H1 (cell line): Measurements from ENCODE around the gene CERS1. TPM values are rescaled to one million over a fixed set of nuclear protein-coding genes. Genes with fewer than 3 reads are reported as not detected.

Source experiments
- ASH2L ChIP-seq: fragments of 200-600, 300-600 bp; sonication (generic); IDR thresholded peaks from one replicate; pipeline ENCODE4 v1.7.1; 2017; ENCODE audit warnings: low read length
- BRCA1 ChIP-seq: IDR thresholded peaks from 2 replicates; pipeline ENCODE4 v1.6.1; 2012; ENCODE audit warnings: low read depth, low read length, improper control_type of control experiment
- CHD2 ChIP-seq: IDR thresholded peaks from 2 replicates; pipeline ENCODE4 v1.6.1; 2012; ENCODE audit warnings: low read length, improper control_type of control experiment
- KDM5A ChIP-seq: fragments of 200-600 bp; IDR thresholded peaks from 2 replicates; pipeline ENCODE4 v1.7.1; 2012; ENCODE audit warnings: mild to moderate bottlenecking, low read length, inconsistent platforms, mixed read lengths
- POLR2A ChIP-seq, 2 experiments: IDR thresholded peaks; 1 replicate in 1 of 2; 2 replicates in 1 of 2; pipeline ENCODE4 v1.6.1; 2011; ENCODE audit warnings: low read depth in 2 of 2, low read length in 2 of 2, mild to moderate bottlenecking in 2 of 2; ENCODE audit errors: control extremely low read depth in 1 of 2
- TEAD4 ChIP-seq: IDR thresholded peaks from 2 replicates; pipeline ENCODE4 v1.6.1; 2012; ENCODE audit warnings: low read depth, low read length, inconsistent platforms, mixed read lengths
- polyA plus RNA-seq, 7 experiments: library from polyadenylated mRNA; depleted of rRNA in 3 of 7; stranded (reverse) in 5 of 7; unstranded in 2 of 7; fragments of >200 nt in 5 of 7; fragments of 200-250 nt in 2 of 7; gene quantifications; 1 replicate in 5 of 7; 2 replicates in 1 of 7; 4 replicates in 1 of 7; pipeline versions ENCODE4 v1.2.1 to v1.2.3, GENCODE V29; 2011 to 2013; ENCODE audit warnings: missing spikeins in 2 of 7, mixed read lengths in 2 of 7
- total RNA-seq: library from RNA; stranded (reverse); fragmentation: NEBNext Ultra II Directional; extraction: Animal tissue kit (Norgen Biotek cat#: 25700); gene quantifications from 2 replicates; pipeline ENCODE4 v1.2.1, GENCODE V29; 2021

Gene CERS1
- total and polyA plus RNA-seq, 2 of the 8 experiments (the other 6 are each of a cell fraction or from before 2014, with no cell fraction given): 18.6 to 51.0 TPM

GRCh38 chr19:18928018-18928805, 32.3 kb upstream of the CERS1 start (continued):
- TF ChIP-seq ASH2L: no peak
- no peak for TF ChIP-seq TEAD4
- TF ChIP-seq CHD2: no peak
- no peak for TF ChIP-seq BRCA1
- TF ChIP-seq POLR2A (IDR thresholded peaks at IDR 0.05; ENCODE audit: control extremely low read depth in 1 of 2, low read depth in 2 of 2, low read length in 2 of 2): no peak
- no peak for TF ChIP-seq KDM5A
